ENCODE measurements around the gene ACY1. TPM values are rescaled to one million over a fixed set of nuclear protein-coding genes. Genes with fewer than 3 reads are reported as not detected.
"Not testable (repeated sequence)": the region's sequence is repeated elsewhere in the genome, so short reads cannot be mapped to it uniquely, and the experiment has no call there.

ACY1 gene
- total RNA-seq, 4 donors from 2014 or later, result 165 to 426 (median 250) TPM

DNA sequence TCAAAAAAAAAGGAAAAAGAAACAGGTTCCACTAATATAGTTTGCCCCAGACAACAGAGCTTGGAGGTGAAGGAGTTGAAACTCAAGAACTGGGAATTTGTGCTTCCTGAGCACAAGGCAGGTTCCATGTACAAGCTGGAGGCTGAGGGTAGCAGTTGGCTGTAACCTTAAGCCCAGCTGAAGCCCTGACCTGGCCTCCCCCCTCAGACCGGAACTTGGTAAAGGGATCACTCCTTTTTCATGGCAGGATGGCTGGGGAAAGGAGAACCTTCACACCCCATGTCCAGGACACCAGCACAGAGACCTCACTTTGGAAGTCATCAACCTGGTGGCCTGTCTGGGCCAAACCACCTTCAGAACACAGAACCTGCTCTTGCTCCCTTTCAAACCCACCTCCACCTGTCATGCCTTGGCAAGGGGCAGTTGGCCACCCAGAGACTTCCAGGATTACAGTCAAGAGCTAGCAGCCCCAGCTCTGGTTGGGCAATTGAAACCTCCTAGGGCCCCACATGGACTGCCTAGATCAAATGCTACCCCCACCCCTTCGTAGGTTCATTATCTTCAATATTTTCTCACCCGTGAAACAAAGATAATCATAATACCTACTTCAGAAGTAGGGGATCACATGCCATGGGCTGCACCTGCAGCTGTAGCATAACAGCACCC, 8.8 kb downstream of the ACY1 start:
- H3K4me3 ChIP-seq, result no peak overlapping the region
- no peaks in the 10 kb centered on the region for H3K9me3 ChIP-seq
- in situ Hi-C loops (cut with MboI; ENCODE audit: low pct_ligation_motif_present in 1 of 4, low pct_unique_long_range_greater_than_20kb in 1 of 4, low sequenced_read_pairs in 3 of 4) (no loop called here), intact Hi-C loops (cut with DNase I; ENCODE audit: low total_unique reads) (no loop called here)
- TF ChIP-seq POLR2A (IDR thresholded peaks at IDR 0.05), result no peak
- no peak overlapping the region for H3K27ac ChIP-seq
- no peaks in the 10 kb centered on the region for H3K27me3 ChIP-seq
- peaks cover 0 to 18% (median 7%) of the 10 kb centered on the region in 4 donors for H3K36me3 ChIP-seq
- no peak for DNase-seq
- WGBS, 2 donors (ENCODE audit: low coverage in 1 of 2), result 83 to 92% methylated on average over 2 to 3 of the region's 3 CpGs
- peaks cover 8 to 24% (median 14%) of the 10 kb centered on the region in 4 donors for H3K4me1 ChIP-seq

GRCh38 chr3:51993657-51994056, 10.3 kb downstream of the ACY1 start:
- Histone ChIP-seq H3K36me3 (peaks cover 0 to 18% (median 7%) of the 10 kb centered on the region in 4 donors), H3K4me1 (peaks cover 8 to 24% (median 14%) of the 10 kb centered on the region in 4 donors)
- WGBS, 2 donors (ENCODE audit: low coverage in 1 of 2), result 90% methylated on average over 13 of the region's 13 CpGs; no CpG with 5 or more reads in 1 of the 2 donors
- H3K27ac ChIP-seq; in situ Hi-C loops (cut with MboI; ENCODE audit: low pct_ligation_motif_present in 1 of 4, low pct_unique_long_range_greater_than_20kb in 1 of 4, low sequenced_read_pairs in 3 of 4); intact Hi-C loops (cut with DNase I; ENCODE audit: low total_unique reads); H3K27me3 ChIP-seq; H3K9me3 ChIP-seq; H3K4me3 ChIP-seq; DNase-seq: not testable (repeated sequence)

DNA sequence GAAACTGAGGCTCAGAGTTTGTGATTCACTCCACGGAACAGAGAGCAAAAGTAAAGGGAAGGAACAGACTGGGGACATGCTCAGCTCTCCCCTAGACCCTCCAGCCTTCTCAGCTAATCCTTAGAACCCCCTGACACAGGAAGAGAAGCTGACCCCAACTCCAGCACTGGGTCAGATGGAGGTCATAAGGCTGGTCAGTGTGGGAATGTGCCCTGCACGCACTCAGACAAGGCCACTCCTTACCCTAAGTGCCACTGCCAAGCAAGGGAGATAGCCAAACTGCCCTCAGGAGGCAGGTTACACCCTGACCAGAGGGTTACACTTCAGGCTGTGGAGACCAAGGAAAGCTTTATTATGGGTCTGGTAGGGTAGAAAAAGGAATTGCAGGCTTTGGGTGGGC, 11.2 kb downstream of the ACY1 start:
- 67% methylated on average over 2 of the region's 2 CpGs; no CpG with 5 or more reads in 1 of the 2 donors for WGBS, 2 donors (ENCODE audit: low coverage in 1 of 2)
- peak overlapping the region in 2 of 4 donors; percentile 64 to 95 for H3K4me3 ChIP-seq
- in situ Hi-C loops (cut with MboI; ENCODE audit: low pct_ligation_motif_present in 1 of 4, low pct_unique_long_range_greater_than_20kb in 1 of 4, low sequenced_read_pairs in 3 of 4), result no loop called here

DNA sequence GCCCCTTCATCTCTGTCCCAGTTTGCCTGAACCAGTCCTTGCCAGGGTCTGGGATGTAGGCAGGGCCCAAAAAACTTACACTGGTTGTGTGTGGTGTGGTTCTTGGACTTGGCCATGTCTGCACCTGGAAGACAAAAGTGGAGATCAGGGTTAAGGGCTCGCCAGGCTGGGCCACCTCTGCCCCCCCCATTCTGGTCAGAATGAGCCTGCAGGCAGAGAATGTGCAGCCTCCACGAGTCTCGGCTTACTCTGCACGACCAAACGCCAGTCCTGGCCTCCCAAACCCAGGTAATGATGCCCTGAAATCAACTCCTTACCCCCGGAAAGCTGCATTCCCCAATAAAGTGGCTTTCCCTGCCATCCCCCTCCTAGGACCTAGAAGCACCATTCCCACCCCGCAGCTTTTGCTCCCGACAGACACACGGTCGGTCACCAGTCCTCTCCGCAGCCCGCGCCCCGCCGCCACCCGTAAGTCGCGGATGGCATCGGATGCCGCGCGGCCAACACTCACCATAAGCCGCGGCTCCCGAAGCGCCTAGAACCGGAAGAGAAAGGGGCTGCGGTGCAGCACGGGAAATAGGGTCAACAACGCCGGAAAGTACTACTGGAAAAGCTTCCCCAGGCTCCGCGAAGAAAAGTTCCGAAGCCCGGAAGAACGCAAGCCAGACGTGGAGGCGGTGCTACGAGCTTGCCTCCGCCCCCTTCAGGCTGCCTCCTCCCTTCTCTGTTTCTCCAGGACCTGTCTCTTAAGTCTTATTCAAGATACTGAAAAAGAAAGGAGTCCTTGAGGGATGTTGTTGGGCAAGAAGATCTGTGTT, 12.2 kb downstream of the ACY1 start, which contains the start of gene RPL29:
Gene RPL29 (minus strand): TSS at position 550 of the 818 bp plus-strand sequence. CDS start 434 bp downstream, at position 116.
- WGBS, 2 donors (ENCODE audit: low coverage in 1 of 2), result 0% methylated on average over 2 to 40 of the region's 40 CpGs
- in situ Hi-C loops (cut with MboI; ENCODE audit: low pct_ligation_motif_present in 1 of 4, low pct_unique_long_range_greater_than_20kb in 1 of 4, low sequenced_read_pairs in 3 of 4), result no loop called here
- H3K27ac ChIP-seq, result peak within 1 kb of the TSS; percentile 83 to 94 (median 86)
- DNase-seq, result peak; percentile 95
- intact Hi-C loops (cut with DNase I; ENCODE audit: low total_unique reads), result no loop called here
- H3K4me3 ChIP-seq, result peak within 1 kb of the TSS; percentile 50 to 95 (median 57)
- H3K36me3 ChIP-seq, result peaks cover 0 to 18% (median 7%) of the 10 kb centered on the region in 4 donors
- peaks cover 4% of the 10 kb centered on the region for H3K27me3 ChIP-seq
- H3K9me3 ChIP-seq, result no peaks in the 10 kb centered on the region
- TF ChIP-seq EP300 (IDR thresholded peaks at IDR 0.05; ENCODE audit: low read depth), result no peak
- TF ChIP-seq POLR2AphosphoS5 (IDR thresholded peaks at IDR 0.05), result peak; percentile 75 to 93 (median 82)
- TF ChIP-seq POLR2A (IDR thresholded peaks at IDR 0.05), result peak; percentile 75
- TF ChIP-seq, protein P1, sequence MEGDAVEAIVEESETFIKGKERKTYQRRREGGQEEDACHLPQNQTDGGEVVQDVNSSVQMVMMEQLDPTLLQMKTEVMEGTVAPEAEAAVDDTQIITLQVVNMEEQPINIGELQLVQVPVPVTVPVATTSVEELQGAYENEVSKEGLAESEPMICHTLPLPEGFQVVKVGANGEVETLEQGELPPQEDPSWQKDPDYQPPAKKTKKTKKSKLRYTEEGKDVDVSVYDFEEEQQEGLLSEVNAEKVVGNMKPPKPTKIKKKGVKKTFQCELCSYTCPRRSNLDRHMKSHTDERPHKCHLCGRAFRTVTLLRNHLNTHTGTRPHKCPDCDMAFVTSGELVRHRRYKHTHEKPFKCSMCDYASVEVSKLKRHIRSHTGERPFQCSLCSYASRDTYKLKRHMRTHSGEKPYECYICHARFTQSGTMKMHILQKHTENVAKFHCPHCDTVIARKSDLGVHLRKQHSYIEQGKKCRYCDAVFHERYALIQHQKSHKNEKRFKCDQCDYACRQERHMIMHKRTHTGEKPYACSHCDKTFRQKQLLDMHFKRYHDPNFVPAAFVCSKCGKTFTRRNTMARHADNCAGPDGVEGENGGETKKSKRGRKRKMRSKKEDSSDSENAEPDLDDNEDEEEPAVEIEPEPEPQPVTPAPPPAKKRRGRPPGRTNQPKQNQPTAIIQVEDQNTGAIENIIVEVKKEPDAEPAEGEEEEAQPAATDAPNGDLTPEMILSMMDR (IDR thresholded peaks at IDR 0.05), result peak in 3 of 5 experiments; percentile 14 to 18 (median 17)
- peaks cover 8 to 24% (median 14%) of the 10 kb centered on the region in 4 donors for H3K4me1 ChIP-seq

More for the DNA sequence above, 11.2 kb downstream of the ACY1 start:
- H3K4me1 ChIP-seq, result peaks cover 8 to 24% (median 14%) of the 10 kb centered on the region in 4 donors
- H3K9me3 ChIP-seq, result no peaks in the 10 kb centered on the region
- DNase-seq, result no peak
- H3K36me3 ChIP-seq, result peaks cover 0 to 18% (median 7%) of the 10 kb centered on the region in 4 donors
- intact Hi-C loops (cut with DNase I; ENCODE audit: low total_unique reads), result no loop called here
- peak overlapping the region in 3 of 4 donors; percentile 85 to 94 (median 88) for H3K27ac ChIP-seq
- no peak for TF ChIP-seq EP300 (IDR thresholded peaks at IDR 0.05; ENCODE audit: low read depth)
- TF ChIP-seq, protein P1 (IDR thresholded peaks at IDR 0.05), result no peak
- TF ChIP-seq POLR2A (IDR thresholded peaks at IDR 0.05), result no peak
- TF ChIP-seq POLR2AphosphoS5 (IDR thresholded peaks at IDR 0.05), result no peak
- H3K27me3 ChIP-seq, result peaks cover 4% of the 10 kb centered on the region

- in situ Hi-C loops (cut with MboI; ENCODE audit: low pct_ligation_motif_present in 1 of 4, low pct_unique_long_range_greater_than_20kb in 1 of 4, low sequenced_read_pairs in 3 of 4), result no loop called here
- Histone ChIP-seq H3K27me3 (peaks cover 4% of the 10 kb centered on the region), H3K4me3 (no peak overlapping the region), H3K4me1 (peaks cover 10 to 29% (median 15%) of the 10 kb centered on the region in 4 donors), H3K36me3 (peaks cover 0 to 18% (median 7%) of the 10 kb centered on the region in 4 donors), H3K27ac (no peak overlapping the region), H3K9me3 (no peaks in the 10 kb centered on the region)
- WGBS, 2 donors (ENCODE audit: low coverage in 1 of 2), result 49 to 67% methylated on average over 1 to 2 of the region's 2 CpGs
- intact Hi-C loops (cut with DNase I; ENCODE audit: low total_unique reads), result no loop called here
- no peak for DNase-seq
- TF ChIP-seq, protein P1 (IDR thresholded peaks at IDR 0.05), result no peak
- TF ChIP-seq EP300 (IDR thresholded peaks at IDR 0.05; ENCODE audit: low read depth) (no peak), POLR2A (IDR thresholded peaks at IDR 0.05) (no peak), POLR2AphosphoS5 (IDR thresholded peaks at IDR 0.05) (no peak)
Observed at GRCh38 chr3:51997172-51997571, 13.8 kb downstream of the ACY1 start.
